ENCODE measurements around the gene PLEKHG2.
"Not testable (repeated sequence)": the region's sequence is repeated elsewhere in the genome, so short reads cannot be mapped to it uniquely, and the experiment has no call there.

PLEKHG2 gene

GRCh38 chr19:39424934-39425333, 12.5 kb downstream of the PLEKHG2 start:
- DNase-seq = no peak

DNA sequence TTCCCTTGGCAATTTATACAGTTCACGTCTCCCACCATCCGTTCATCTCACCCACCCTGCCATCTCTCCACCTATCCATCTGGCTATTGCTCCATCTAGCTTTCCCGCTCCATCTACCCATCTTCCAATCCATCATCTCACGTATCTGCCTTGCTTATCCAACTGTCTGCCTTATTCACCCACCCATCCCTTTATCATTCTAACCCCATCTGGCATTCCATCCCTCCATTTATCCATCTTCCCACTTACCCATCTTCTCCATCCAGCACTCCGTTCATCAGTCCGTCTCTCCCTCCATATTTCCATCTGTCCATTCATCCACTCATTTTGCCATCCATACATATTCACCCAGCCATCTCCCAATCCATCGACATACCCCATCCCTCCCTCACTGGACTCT, 13.3 kb downstream of the PLEKHG2 start:
- no peak for DNase-seq

GRCh38 chr19:39426170-39426569, 13.7 kb downstream of the PLEKHG2 start:
- no peak for DNase-seq

DNA sequence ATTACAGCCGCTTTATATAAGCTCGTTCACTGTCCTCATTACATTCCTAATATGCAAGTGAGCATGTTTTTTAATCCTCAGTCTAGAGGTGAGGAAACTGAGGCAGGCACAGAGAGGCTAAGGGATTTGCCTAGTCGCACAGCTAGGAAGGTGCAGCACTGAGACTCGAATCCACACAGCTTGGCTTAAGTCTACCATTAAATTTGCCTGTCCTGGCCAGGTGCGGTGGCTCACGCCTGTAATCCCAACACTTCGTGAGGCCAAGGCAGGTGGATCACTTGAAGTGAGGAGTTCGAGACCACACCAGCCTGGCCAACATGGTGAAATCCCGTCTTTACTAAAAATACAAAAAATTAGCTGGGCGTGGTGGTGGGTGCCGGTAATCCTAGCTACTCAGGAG, 15.2 kb downstream of the PLEKHG2 start:
- DNase-seq = no peak

DNA sequence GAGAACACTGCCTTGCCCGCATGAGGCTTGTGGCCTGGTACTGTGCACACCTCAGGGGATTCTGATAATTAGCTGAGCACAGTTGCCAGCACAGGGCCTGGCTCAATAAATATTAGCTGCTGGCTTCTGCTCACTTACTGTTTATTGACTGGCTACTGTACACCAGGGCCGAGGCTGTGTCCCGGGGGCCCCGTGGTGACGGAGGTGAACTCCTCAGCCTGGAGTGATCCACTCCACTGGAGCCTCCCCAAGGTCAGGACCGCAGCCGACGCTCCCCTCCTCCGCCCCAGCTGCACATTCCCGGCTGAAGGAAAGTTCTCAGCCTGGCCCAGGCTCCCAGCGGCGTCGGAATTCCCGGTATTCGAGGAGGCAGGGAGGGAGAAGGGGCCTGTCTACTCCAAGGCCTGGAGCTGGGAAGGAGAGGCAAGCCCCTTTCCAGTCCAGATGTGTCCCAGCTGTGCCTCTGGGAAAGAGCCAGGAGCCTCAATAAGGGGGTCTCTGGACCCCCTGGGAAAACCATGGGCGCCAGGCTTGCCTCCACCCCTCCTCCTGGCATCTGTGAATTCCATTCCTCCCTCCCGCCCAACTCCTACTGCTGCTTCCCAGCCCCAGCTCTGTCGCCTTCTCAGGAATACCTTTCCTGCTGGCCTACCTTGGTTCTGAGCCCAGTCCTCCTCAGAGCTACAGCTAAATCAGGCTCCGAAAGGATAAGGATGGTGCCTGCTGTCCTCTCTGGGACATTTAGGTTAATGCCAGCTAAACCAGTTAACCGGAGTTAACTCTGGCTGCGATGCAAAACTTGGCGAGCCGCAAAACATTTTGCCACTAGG, 16.0 kb downstream of the PLEKHG2 start:
- no peak for DNase-seq

GRCh38 chr19:39430675-39431593, 18.5 kb downstream of the PLEKHG2 start:
- DNase-seq = peak; percentile 89

DNA sequence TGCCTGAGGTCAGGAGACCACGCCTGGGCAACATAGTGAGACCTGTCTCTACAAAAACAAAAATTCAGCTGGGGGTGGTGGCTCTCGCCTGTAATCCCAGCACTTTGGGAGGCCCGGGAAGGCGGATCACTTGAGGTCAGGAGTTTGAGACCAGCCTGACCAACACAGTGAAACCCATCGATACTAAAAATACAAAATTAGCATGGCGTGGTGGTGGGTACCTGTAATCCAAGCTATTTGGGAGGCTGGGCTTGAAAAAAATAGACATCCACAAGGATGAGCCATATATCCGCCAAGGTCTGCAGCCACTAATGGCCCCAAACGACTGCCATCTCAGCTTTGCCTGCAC, 20.2 kb downstream of the PLEKHG2 start:
- DNase-seq = no peak

GRCh38 chr19:39433480-39434079, 21.1 kb downstream of the PLEKHG2 start:
- DNase-seq = no peak

GRCh38 chr19:39434123-39435076, 21.9 kb downstream of the PLEKHG2 start:
- no peak for DNase-seq

DNA sequence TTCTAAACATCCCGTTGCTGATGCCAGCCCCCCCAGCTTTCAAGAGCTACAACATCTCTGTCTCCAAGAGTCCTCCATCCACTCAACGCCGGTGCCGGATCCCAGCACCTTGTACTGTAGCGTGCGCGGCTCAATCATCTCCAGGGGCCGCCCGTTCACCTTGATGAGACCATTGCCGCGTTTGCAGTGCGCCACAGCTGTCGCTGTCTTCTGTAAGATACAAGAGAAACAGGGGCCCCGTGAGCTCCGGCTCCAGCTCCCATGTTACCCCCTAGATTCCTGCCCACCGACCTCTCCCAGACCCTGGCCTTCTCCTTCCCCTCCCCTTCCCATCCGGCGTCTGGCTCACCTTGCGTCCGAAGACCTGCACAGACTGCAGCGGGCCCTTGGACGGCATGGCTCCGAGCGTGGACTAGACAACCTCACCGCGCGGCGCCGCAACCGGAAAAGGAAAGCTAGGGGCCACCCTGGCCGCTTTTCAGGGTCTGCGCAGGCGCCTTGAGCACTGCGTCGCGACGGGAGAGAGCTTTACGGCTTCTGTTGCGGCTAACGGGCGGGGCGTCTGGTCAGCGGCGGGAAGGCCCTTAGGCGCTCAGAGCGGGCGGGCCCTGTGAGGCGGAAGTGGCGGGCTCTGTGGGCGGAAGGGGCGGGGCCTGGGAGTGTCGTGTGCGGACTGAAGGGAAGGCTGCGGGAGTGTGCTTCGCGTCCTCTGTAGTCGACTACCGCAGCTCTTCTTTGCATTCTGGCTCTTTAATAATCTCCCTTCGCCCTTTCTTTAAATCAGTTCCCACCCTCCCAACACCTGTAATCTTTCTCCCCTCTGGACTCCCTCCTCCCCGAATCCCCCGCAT, 23.3 kb downstream of the PLEKHG2 start, which contains the start of gene RPS16:
TSS of gene RPS16 (minus strand) at position 451 of the 851 bp plus-strand sequence. CDS start at position 397, 54 bp downstream.
- peak; percentile 99 for DNase-seq

DNA sequence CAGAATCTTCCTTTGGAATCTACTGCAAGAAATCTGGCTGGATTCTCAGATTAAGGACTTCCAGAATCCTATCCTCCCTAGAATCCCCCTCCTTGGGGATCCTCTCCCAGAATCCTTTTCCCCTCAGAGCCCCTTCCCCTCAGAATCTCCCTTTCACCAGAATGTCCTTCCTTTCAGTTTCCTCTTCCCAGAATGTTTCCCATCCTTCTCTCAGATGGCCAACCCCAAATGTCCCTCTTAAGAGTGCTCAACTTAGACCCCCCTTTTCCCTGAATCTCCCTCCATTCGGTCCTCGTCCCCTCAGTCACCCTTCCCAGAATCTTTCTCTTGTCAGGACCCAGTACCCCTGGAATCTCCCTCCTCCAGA, 23.9 kb downstream of the PLEKHG2 start:
- no peak for DNase-seq

DNA sequence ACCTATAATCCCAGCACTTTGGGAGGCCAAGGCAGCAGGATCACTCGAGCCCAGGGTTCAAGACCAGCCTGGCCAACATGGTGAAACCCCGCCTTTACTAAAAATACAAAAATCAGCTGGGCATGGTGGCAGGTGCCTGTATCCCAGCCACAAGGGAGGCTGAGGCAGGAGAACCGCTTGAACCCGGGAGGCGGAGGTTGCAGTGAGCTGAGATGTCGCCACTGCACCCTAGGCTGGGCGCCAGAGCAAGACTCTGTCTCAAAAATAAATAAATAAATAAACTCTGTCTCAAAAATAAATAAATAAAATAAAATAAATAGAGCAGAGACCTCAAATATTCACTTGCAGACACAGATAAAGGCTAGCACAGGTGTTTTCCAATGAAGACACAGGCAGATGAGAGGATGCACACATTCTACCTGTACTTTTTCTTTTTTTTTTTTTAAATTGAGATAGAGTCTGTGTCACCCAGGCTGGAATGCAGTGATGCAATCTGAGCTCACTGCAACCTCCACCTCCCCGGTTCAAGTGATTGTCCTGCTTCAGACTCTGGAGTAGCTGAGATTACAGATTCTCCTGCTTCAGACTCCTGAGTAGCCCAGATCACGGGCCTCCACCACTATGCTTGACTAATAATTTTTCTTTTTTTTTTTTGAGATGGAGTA, 25.9 kb downstream of the PLEKHG2 start:
- no peak for DNase-seq

- DNase-seq = peak; percentile 6
Measured at GRCh38 chr19:39444598-39445195, 32.2 kb downstream of the PLEKHG2 start.

DNA sequence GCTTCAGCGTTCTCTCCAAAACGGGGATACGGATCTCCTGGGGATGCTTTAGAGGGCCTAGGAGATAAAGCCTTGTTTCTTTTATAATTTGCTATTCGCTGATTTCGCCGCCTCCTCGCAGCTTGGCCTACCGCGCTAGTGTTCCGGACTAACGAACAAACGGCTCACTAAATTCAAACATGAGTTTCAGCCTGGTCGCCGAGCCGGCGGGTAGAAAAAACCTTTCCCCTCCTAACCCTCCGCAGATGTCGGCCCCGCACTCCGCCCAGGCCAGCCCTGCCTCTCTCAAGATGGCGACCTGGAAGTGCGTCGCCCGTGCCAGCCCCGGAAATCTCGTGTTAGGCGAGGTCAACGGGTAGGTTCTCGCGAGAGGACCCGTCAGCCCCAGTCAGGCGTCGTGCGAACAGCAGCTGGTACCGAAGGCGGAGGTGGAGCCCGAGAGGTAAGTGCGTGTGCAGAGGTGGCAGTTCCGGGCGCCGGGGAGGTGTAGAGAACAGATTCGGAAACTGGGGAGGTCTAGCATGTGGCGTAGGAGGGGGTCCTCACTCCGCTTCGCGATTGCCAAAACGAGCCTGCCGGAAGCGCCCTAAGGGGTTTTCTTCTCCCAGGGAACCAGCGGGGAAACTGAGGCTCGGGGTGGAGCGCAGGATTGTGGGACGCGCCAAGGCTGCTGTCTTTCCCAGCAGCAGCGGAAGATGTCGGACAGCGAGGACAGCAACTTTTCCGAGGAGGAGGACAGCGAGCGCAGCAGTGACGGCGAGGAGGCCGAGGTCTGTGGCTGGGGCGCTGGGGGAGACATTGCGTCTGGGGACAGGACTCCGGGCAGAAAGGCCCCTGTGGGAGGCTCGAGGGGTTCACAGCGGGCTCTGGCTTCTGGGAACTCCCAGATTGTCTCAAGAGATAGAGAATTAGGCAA, 33.0 kb downstream of the PLEKHG2 start, which contains the start of gene SUPT5H:
TSS of gene SUPT5H (plus strand) at position 387 of the 916 bp plus-strand sequence. CDS start at position 696, 309 bp downstream.
- peak; percentile 99 for DNase-seq

GRCh38 chr19:39446365-39447084, 34.1 kb downstream of the PLEKHG2 start:
- DNase-seq = no peak

DNA sequence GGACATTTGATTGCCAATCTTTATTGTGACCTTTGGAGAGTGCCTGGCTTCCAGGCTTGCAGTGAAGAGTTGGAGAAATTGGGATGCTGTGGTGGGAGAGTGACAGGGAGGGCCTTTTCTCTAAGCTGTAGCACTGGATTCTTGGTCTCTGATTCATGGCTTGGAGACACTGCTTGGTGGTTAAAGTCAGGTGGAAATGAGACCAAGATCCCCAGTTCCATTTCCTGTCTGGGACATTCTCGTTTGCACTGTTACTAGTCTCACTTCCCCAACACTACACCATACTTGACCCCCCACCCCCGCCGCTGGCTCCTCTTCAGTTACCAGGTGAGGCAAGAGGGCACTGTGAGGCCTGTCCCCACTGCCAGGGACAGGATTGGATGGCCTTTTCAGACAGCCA, 35.8 kb downstream of the PLEKHG2 start:
- peak; percentile 42 for DNase-seq

DNA sequence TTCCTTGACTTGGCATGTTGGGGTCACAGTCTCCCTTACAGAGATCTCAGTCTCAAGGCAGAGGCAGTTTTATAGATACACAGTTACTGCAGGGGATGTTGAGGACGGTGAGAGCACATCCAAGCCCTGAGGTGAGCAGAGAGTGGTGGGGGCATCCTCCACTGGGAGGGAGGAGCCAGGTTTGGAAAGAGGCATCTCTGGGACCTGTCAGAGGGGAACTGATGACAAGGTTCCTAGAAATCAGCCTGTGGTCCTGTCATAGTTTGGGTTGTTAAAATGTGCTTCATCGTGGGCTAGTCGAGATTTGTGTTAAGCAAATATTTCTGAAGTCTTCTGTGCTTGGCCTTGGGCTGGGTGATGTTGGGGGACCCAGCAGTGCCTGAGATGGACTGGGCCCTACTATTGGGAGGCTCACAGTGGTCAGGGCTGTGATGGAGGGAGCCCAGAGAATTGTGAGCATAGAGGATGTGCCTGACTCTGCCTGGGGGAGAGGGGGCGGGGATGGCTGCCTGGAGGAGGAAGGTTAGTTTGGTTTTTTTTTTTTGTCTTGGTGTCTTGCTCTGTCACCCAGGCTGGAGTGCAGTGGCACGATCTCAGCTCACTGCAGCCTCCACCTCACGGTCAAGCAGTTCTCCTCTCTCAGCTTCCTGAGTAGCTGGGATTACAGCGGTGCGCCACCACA, 36.8 kb downstream of the PLEKHG2 start:
- DNase-seq = peak; percentile 11

GRCh38 chr19:39451257-39451656, 38.8 kb downstream of the PLEKHG2 start:
- DNase-seq = not testable (repeated sequence)

Data from activated CD4-positive, alpha-beta T cell treated with anti-CD3 and anti-CD28 coated beads, Interleukin-2, Interleukin-6, amounts not matched to agents 100 ng/mL and 50 ng/mL, durations not matched to agents 16 hours and 8 hours (primary cell).